Prostate gland (tissue), 2 donors: ENCODE results near the gene HDAC4.

Experiments
- POLR2AphosphoS5 ChIP-seq: sonication (generic); formaldehyde crosslinking; IDR thresholded peaks from one replicate; pipeline ENCODE4 v1.6.1; 2017; ENCODE audit warnings: antibody characterized with exemption
- TF ChIP-seq, protein P1 (sequence below), 4 experiments: fragments of 200-600 bp in 2 of 4; fragments of 450-650 bp in 2 of 4; sonication (generic) in 2 of 4; IDR thresholded peaks; 1 replicate in 3 of 4; 2 replicates in 1 of 4; pipeline ENCODE4 v1.5.1; 2016 to 2019; ENCODE audit warnings: antibody characterized with exemption in 4 of 4, mild to moderate bottlenecking in 2 of 4, moderate library complexity in 2 of 4

DNA sequence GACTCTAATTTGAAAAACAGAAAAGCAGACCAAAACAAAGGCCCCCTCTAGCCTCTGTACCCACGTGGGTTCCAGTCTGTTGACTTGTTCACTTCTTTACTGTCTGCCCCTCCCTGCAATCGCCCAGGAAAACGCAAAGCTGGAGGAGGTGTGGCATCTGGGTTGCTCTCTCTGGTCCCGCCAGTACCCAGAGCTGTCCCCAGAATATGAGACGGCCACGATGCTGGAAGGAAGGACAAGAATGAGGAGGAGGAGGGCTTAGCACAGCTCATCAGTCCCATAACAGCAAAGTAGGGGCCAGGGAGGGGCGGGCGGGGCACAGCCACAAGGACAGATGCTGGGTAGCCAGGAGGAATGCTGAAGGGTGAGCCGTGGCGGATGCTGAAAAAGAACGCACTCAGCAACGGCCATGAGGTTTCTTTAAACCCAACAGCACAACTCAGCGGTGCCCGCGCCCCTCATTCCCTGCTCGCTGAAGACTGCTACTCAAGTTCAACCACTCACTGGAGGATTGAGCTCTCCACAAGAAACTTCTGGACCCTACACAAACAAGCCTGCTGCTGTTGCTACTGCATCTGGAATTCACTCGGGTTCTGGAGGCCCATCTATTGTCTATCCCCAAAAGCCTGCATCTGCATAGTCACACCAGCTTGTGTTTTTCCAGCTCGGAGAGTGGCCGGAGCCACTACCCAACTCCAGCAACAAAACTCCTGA is 187.7 kb downstream of the HDAC4 start:
- TF ChIP-seq, protein P1, sequence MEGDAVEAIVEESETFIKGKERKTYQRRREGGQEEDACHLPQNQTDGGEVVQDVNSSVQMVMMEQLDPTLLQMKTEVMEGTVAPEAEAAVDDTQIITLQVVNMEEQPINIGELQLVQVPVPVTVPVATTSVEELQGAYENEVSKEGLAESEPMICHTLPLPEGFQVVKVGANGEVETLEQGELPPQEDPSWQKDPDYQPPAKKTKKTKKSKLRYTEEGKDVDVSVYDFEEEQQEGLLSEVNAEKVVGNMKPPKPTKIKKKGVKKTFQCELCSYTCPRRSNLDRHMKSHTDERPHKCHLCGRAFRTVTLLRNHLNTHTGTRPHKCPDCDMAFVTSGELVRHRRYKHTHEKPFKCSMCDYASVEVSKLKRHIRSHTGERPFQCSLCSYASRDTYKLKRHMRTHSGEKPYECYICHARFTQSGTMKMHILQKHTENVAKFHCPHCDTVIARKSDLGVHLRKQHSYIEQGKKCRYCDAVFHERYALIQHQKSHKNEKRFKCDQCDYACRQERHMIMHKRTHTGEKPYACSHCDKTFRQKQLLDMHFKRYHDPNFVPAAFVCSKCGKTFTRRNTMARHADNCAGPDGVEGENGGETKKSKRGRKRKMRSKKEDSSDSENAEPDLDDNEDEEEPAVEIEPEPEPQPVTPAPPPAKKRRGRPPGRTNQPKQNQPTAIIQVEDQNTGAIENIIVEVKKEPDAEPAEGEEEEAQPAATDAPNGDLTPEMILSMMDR (IDR thresholded peaks at IDR 0.05), result no peak
- TF ChIP-seq POLR2AphosphoS5, result no peak
